A673 (cell line): ENCODE measurements around the gene LRRC71.

Experiments used
- CTCF ChIP-seq: fragments of 300-800, 200-600 bp; sonication (generic); conservative IDR thresholded peaks from 2 replicates; pipeline ENCODE4 v1.5.1; 2017; ENCODE audit warnings: low read depth, mild to moderate bottlenecking, antibody characterized with exemption, low read length, moderate library complexity, mixed read lengths
- EZH2 ChIP-seq: fragments of 200-600 bp; sonication (generic); IDR thresholded peaks from 2 replicates; pipeline ENCODE4 v1.6.1; 2017; ENCODE audit warnings: borderline replicate concordance, low read depth, mild to moderate bottlenecking, mixed read lengths, antibody characterized with exemption, low read length; ENCODE audit not compliant: poor library complexity, severe bottlenecking

DNA sequence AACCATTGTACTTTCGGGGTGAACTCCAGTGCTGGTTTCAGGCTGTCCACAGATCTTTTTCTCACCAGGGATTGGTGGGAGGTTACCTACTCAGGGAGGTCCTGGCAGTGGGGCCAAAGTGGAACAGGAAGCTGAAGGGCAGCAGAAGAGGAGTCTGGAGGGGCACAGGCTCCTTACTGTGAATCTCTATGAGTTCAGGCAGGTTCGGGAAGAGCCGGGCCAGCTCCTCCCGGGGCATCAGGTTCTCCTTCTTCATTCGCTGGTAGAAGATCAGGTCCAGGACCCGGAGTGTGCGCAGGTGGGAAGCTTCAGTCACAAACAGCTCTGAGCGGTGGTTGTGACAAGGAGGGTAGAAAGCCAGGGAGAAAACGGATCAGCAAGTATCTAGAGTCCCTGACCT lies 26.7 kb downstream of the LRRC71 start:
- TF ChIP-seq CTCF (no peak), EZH2 (no peak)
